Measurements from ENCODE around the gene PTH2R. TPM values are rescaled to one million over a fixed set of nuclear protein-coding genes. Genes with fewer than 3 reads are reported as not detected.
"Not testable (repeated sequence)": the region's sequence is repeated elsewhere in the genome, so short reads cannot be mapped to it uniquely, and the experiment has no call there.

Gene PTH2R
- total RNA-seq, 4 donors from 2014 or later = not detected

DNA sequence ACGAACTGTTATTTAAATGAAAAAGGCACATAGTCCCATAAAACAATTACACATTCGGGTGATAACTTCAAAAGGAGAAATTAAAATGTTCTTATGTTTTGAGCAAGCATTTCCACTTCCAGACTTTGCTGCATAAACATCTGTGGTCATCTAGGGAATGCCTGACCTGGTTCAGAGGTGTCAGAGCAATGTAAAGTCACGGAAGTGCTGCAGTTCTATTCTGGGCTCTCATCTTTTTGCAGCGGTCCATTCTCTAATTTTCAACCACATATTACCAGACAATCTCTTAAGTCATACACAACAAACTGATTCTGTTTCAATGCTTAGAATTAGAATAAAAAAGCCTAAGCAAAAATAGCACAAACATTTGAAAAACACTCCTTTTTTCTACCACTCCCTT is 22.0 kb upstream of the PTH2R start:
- Histone ChIP-seq H3K27me3 (no peaks in the 10 kb centered on the region), H3K4me1 (no peaks in the 10 kb centered on the region), H3K9me3 (no peaks in the 10 kb centered on the region), H3K36me3 (no peaks in the 10 kb centered on the region), H3K4me3 (no peak overlapping the region), H3K27ac (no peak overlapping the region)
- DNase-seq = no peak
- TF ChIP-seq, protein P1, sequence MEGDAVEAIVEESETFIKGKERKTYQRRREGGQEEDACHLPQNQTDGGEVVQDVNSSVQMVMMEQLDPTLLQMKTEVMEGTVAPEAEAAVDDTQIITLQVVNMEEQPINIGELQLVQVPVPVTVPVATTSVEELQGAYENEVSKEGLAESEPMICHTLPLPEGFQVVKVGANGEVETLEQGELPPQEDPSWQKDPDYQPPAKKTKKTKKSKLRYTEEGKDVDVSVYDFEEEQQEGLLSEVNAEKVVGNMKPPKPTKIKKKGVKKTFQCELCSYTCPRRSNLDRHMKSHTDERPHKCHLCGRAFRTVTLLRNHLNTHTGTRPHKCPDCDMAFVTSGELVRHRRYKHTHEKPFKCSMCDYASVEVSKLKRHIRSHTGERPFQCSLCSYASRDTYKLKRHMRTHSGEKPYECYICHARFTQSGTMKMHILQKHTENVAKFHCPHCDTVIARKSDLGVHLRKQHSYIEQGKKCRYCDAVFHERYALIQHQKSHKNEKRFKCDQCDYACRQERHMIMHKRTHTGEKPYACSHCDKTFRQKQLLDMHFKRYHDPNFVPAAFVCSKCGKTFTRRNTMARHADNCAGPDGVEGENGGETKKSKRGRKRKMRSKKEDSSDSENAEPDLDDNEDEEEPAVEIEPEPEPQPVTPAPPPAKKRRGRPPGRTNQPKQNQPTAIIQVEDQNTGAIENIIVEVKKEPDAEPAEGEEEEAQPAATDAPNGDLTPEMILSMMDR (IDR thresholded peaks at IDR 0.05) = no peak

DNA sequence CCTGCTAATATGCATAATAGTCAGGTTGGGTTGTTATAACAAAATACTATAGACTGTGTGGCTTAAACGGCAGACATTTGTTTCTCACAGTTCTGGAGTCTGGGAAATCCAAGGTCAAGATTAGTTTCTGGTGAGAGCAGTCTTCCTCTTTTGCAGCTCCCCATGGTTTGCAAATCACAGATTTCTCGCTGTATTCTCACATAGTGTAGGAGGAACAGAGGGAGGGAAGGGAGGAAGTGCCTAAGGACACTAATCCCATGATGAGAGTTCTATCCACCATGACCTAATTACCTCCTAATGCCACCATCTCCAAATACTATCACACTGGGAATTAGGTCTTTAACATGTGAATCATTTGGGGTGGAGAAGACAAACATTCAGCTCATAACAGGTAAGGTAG is 20.1 kb upstream of the PTH2R start:
- Histone ChIP-seq H3K4me3 (no peak overlapping the region), H3K36me3 (no peaks in the 10 kb centered on the region), H3K27ac (no peak overlapping the region), H3K4me1 (no peaks in the 10 kb centered on the region), H3K27me3 (no peaks in the 10 kb centered on the region), H3K9me3 (no peaks in the 10 kb centered on the region)
- DNase-seq = no peak
- no peak for TF ChIP-seq POLR2A (IDR thresholded peaks at IDR 0.05)
- TF ChIP-seq, protein P1 (IDR thresholded peaks at IDR 0.05) = no peak

DNA sequence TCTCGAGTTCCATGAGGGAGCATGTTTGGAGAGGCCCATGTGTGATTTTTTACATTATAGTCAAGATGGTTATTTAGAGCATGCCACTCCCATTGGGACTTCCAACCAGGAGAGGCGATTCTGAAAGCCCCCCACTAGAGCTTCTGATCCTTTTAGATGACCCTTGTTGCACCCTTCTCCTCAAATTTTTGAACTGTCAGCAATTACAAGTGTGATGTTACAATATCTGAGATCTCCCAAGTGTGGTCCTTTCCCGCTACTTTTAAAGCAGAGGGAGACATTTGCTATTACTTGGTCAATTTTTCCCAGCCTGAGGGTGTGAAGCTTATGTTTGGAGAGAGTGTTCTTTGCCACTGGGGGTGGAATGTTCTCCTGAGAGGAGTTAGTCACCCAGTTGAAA is 16.7 kb upstream of the PTH2R start:
- TF ChIP-seq, protein P1 (IDR thresholded peaks at IDR 0.05) = no peak
- TF ChIP-seq POLR2A (IDR thresholded peaks at IDR 0.05) = no peak

DNA sequence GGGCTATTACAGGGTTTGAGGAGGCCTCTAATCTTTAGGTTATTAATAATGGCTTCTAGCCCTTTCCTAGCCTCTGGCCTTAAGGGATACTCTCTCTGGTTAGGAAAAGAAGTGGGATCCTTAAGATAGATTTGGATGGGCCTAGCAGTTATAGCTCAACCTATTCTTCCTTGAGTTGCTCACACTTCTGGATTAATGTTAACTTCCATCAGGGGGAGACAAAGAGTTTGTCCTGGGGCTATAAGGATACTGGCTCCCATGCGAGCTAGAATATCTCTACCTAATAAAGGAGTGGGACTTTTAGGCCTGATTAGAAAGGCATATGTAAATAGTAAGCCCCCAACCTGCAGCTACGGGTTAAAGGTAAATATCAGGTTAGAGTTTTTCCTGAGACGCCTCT is 14.3 kb upstream of the PTH2R start:
- H3K9me3 ChIP-seq = peaks cover 0 to 8% (median 1%) of the 10 kb centered on the region in 4 donors
- TF ChIP-seq, protein P1 (IDR thresholded peaks at IDR 0.05) = no peak
- no peak for TF ChIP-seq POLR2A (IDR thresholded peaks at IDR 0.05)
- no peak for DNase-seq
- H3K4me3 ChIP-seq = no peak overlapping the region
- no peaks in the 10 kb centered on the region for H3K27me3 ChIP-seq
- H3K27ac ChIP-seq = no peak overlapping the region
- no peaks in the 10 kb centered on the region for H3K36me3 ChIP-seq
- H3K4me1 ChIP-seq = no peaks in the 10 kb centered on the region

More for the DNA sequence above, 16.7 kb upstream of the PTH2R start:
- Histone ChIP-seq H3K4me3 (no peak overlapping the region), H3K36me3 (no peaks in the 10 kb centered on the region), H3K4me1 (no peaks in the 10 kb centered on the region), H3K27ac (no peak overlapping the region), H3K27me3 (no peaks in the 10 kb centered on the region), H3K9me3 (peaks cover 0 to 8% (median 0%) of the 10 kb centered on the region in 4 donors)
- no peak for DNase-seq

DNA sequence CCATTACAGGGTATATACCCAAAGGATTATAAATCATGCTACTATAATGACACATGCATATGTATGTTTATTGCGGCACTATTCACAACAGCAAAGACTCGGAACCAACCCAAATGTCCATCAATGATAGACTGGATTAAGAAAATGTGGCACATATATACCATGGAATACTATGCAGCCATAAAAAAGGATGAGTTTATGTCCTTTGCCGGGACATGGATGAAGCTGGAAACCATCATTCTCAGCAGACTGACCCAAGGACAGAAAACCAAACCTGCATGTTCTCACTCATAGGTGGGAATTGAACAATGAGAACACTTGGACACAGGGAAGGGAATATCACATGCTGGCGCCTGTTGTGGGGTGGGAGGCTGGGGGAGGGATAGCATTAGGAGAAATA is 9.8 kb upstream of the PTH2R start:
- not testable (repeated sequence) for H3K4me3 ChIP-seq, DNase-seq, H3K9me3 ChIP-seq, H3K27me3 ChIP-seq, H3K36me3 ChIP-seq, H3K4me1 ChIP-seq, H3K27ac ChIP-seq

DNA sequence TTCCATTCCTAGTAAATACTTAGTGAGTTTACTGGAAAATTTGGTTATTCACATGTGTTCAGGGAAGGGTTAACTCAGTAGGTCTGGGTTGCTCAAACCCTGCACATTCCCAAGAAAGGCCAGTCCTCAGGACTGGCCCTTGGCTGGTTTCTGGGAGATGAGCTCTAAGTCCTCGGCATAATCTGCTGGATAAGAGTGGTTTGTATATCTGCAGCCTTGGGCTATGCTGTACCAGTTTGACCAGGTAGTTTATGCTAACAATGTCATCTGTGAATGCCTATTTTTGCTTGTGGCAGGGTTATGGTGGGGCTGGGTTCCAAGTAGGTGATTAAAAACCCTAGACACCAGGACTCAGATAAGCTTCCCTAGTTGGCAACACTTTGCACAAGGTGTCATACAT is 7.4 kb upstream of the PTH2R start:
- Histone ChIP-seq H3K27me3 (no peaks in the 10 kb centered on the region), H3K4me3 (no peak overlapping the region), H3K36me3 (no peaks in the 10 kb centered on the region), H3K4me1 (no peaks in the 10 kb centered on the region), H3K27ac (no peak overlapping the region), H3K9me3 (peaks cover 0 to 3% (median 1%) of the 10 kb centered on the region in 4 donors)
- no peak for DNase-seq
- no peak for TF ChIP-seq POLR2A (IDR thresholded peaks at IDR 0.05)
- TF ChIP-seq, protein P1 (IDR thresholded peaks at IDR 0.05) = no peak

All from Peyer's patch (tissue), 4 donors.